GM19099 (cell line): ENCODE data around the gene C20orf96.

ENCODE experiments used
- POLR2A ChIP-seq: IDR thresholded peaks from 3 replicates; pipeline ENCODE4 v1.6.1; 2011; ENCODE audit warnings: low read depth; ENCODE audit not compliant: insufficient read length; ENCODE audit errors: extremely low read depth

Gene C20orf96

GRCh38 chr20:324177-325044 lies 33.9 kb upstream of the C20orf96 start:
- TF ChIP-seq POLR2A: peak; percentile 59

- no peak for TF ChIP-seq POLR2A
Measured at GRCh38 chr20:316316-317068, 25.9 kb upstream of the C20orf96 start.

- no peak for TF ChIP-seq POLR2A
Measured at GRCh38 chr20:313948-314347, 23.4 kb upstream of the C20orf96 start.

- no peak for TF ChIP-seq POLR2A
Measured at GRCh38 chr20:313402-313801, 22.9 kb upstream of the C20orf96 start.

- TF ChIP-seq POLR2A: no peak
Measured at GRCh38 chr20:312866-313265, 22.3 kb upstream of the C20orf96 start.

GRCh38 chr20:312067-312466 lies 21.5 kb upstream of the C20orf96 start:
- no peak for TF ChIP-seq POLR2A

- TF ChIP-seq POLR2A: no peak
Measured at GRCh38 chr20:311609-312008, 21.1 kb upstream of the C20orf96 start.

- TF ChIP-seq POLR2A: no peak
Measured at GRCh38 chr20:310645-311044, 20.1 kb upstream of the C20orf96 start.

GRCh38 chr20:309841-310644 lies 19.5 kb upstream of the C20orf96 start:
- TF ChIP-seq POLR2A: no peak

GRCh38 chr20:309306-309840 lies 18.8 kb upstream of the C20orf96 start:
- no peak for TF ChIP-seq POLR2A

GRCh38 chr20:308427-309038 lies 18.0 kb upstream of the C20orf96 start:
- no peak for TF ChIP-seq POLR2A

- no peak for TF ChIP-seq POLR2A
Measured at GRCh38 chr20:305745-306144, 15.2 kb upstream of the C20orf96 start.

- no peak for TF ChIP-seq POLR2A
Measured at GRCh38 chr20:301886-302848, 11.6 kb upstream of the C20orf96 start.

- TF ChIP-seq POLR2A: no peak
Measured at GRCh38 chr20:300345-300990, 9.9 kb upstream of the C20orf96 start.
